HTR-8/SVneo (cell line): ENCODE data around the gene ANKFN1.

Experiments used
- DNase-seq: peaks from one replicate; pipeline ENCODE4 v3.0.0; 2011; ENCODE audit warnings: low spot score, mixed read lengths; ENCODE audit not compliant: insufficient read length
- FAIRE-seq: peaks from 2 replicates; lab custom pipeline; 2011; peaks lifted over from hg19 to GRCh38; lab: Jason Lieb, UNC

The ANKFN1 gene

GRCh38 chr17:56475116-56475515, 321.8 kb downstream of the ANKFN1 start:
- no peak for DNase-seq
- no peak for FAIRE-seq

GRCh38 chr17:56478836-56479447, 325.7 kb downstream of the ANKFN1 start:
- peak; percentile 20 for FAIRE-seq

GRCh38 chr17:56480501-56480900, 327.2 kb downstream of the ANKFN1 start:
- DNase-seq (no peak), FAIRE-seq (no peak)

More at GRCh38 chr17:56478836-56479447, 325.7 kb downstream of the ANKFN1 start:
- peak; percentile 48 for DNase-seq

- no peak for FAIRE-seq
These were observed 328.4 kb downstream of the ANKFN1 start for GRCh38 chr17:56481659-56482058.

GRCh38 chr17:56482229-56482628, 329.0 kb downstream of the ANKFN1 start:
- FAIRE-seq (no peak), DNase-seq (no peak)

More at GRCh38 chr17:56481659-56482058, 328.4 kb downstream of the ANKFN1 start:
- no peak for DNase-seq

GRCh38 chr17:56486732-56487131, 333.5 kb downstream of the ANKFN1 start:
- no peak for DNase-seq

GRCh38 chr17:56488800-56489199, 335.5 kb downstream of the ANKFN1 start:
- FAIRE-seq (no peak), DNase-seq (no peak)

More at GRCh38 chr17:56486732-56487131, 333.5 kb downstream of the ANKFN1 start:
- no peak for FAIRE-seq

GRCh38 chr17:56489980-56490379, 336.7 kb downstream of the ANKFN1 start:
- FAIRE-seq (peak; percentile 67), DNase-seq (no peak)

- FAIRE-seq (no peak), DNase-seq (no peak)
These were observed 342.3 kb downstream of the ANKFN1 start for GRCh38 chr17:56495556-56495955.

- FAIRE-seq (no peak), DNase-seq (no peak)
These were observed 343.9 kb downstream of the ANKFN1 start for GRCh38 chr17:56497132-56497531.

- FAIRE-seq = no peak
- DNase-seq = no peak
These were observed 346.6 kb downstream of the ANKFN1 start for GRCh38 chr17:56499799-56500388.

- DNase-seq (no peak), FAIRE-seq (no peak)
These were observed 348.9 kb downstream of the ANKFN1 start for GRCh38 chr17:56502120-56502654.

- no peak for FAIRE-seq
- DNase-seq = no peak
These were observed 352.0 kb downstream of the ANKFN1 start for GRCh38 chr17:56505154-56505756.

- no peak for FAIRE-seq
These were observed 353.1 kb downstream of the ANKFN1 start for GRCh38 chr17:56506349-56506748.

GRCh38 chr17:56510554-56511342, 357.5 kb downstream of the ANKFN1 start:
- DNase-seq (no peak), FAIRE-seq (no peak)

More at GRCh38 chr17:56506349-56506748, 353.1 kb downstream of the ANKFN1 start:
- DNase-seq = no peak

- no peak for DNase-seq
- FAIRE-seq = peak; percentile 85
These were observed 361.0 kb downstream of the ANKFN1 start for GRCh38 chr17:56514264-56514663.

- no peak for DNase-seq
- FAIRE-seq = peak; percentile 79
These were observed 361.6 kb downstream of the ANKFN1 start for GRCh38 chr17:56514899-56515298.

GRCh38 chr17:56521414-56522141, 368.3 kb downstream of the ANKFN1 start:
- FAIRE-seq (peak; percentile 63), DNase-seq (no peak)

- FAIRE-seq (no peak), DNase-seq (no peak)
These were observed 369.8 kb downstream of the ANKFN1 start for GRCh38 chr17:56523042-56523441.

GRCh38 chr17:56528696-56529095, 375.4 kb downstream of the ANKFN1 start:
- FAIRE-seq (no peak), DNase-seq (no peak)
